Skeletal muscle satellite cell (primary cell): Measurements from ENCODE around the gene APBB1IP.

Source experiments
- H3K27me3 ChIP-seq: 2 replicates; pipeline ENCODE4 v1.7.0; 2013; ENCODE audit warnings: low read length; ENCODE audit not compliant: control insufficient read depth, insufficient read depth
- H3K36me3 ChIP-seq: 2 replicates; pipeline ENCODE4 v1.7.0; 2013; ENCODE audit warnings: mild to moderate bottlenecking, control low read depth, low read length; ENCODE audit not compliant: insufficient read depth
- H3K4me1 ChIP-seq: 2 replicates; pipeline ENCODE4 v1.7.0; 2013; ENCODE audit warnings: low read length; ENCODE audit not compliant: control insufficient read depth, insufficient read depth
- H3K4me2 ChIP-seq: 2 replicates; pipeline ENCODE4 v1.7.0; 2013; ENCODE audit warnings: mild to moderate bottlenecking, low read length
- H3K4me3 ChIP-seq: 2 replicates; pipeline ENCODE4 v1.7.0; 2013; ENCODE audit warnings: low read length
- H3K9ac ChIP-seq: 2 replicates; pipeline ENCODE4 v1.7.0; 2013; ENCODE audit warnings: mild to moderate bottlenecking, low read depth, low read length, moderate library complexity
- H3K9me3 ChIP-seq: replicated peaks from 2 replicates; pipeline ENCODE4 v1.7.0; 2013; ENCODE audit warnings: mild to moderate bottlenecking, control low read depth, low read length

The APBB1IP gene

DNA sequence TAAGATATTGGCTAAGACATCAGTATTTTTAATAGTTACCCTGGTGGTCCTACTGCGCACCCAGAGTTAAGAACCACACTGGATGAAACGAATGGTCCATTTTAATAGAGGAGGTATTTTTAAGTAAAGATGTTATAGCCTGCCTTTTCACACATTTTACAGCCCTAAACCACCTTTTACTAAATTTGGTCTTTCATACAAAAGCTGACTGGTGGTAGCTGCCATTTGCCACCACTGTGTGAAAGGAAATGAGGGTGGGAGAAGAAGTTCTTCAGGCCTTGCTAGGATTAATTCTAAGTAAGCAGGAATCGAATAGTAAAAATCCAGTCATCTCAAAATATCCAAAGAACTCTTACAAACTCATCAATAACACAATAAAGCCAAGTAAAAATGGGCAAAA is 15.2 kb upstream of the APBB1IP start:
- no peak overlapping the region for H3K4me2 ChIP-seq
- no peak overlapping the region for H3K4me3 ChIP-seq
- H3K36me3 ChIP-seq: no peaks in the 10 kb centered on the region

DNA sequence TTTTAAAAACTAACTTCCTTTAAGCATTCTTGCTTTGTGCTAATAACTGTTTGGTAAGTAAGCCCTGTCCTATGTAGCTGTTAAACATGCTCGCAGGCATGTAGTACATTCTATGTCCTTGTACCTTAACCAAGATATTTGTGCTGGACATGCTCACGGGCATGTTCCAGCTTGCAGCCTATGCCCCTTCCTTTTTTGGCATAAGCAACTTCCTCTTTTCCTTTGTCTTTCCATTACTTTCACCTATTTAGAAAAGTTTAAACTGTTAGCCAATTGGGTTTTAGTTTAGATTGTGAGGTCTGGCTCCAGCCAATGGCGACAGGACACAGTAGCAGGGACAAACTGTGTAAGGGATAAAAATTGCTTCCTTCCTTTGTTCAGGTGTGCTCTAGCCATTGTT is 14.4 kb upstream of the APBB1IP start:
- no peak overlapping the region for H3K4me2 ChIP-seq
- H3K9me3 ChIP-seq: no peaks in the 10 kb centered on the region
- no peaks in the 10 kb centered on the region for H3K27me3 ChIP-seq
- H3K36me3 ChIP-seq: no peaks in the 10 kb centered on the region
- H3K4me1 ChIP-seq: no peaks in the 10 kb centered on the region
- no peak overlapping the region for H3K9ac ChIP-seq
- H3K4me3 ChIP-seq: no peak overlapping the region

More for the DNA sequence above, 15.2 kb upstream of the APBB1IP start:
- Histone ChIP-seq H3K9ac (no peak overlapping the region), H3K27me3 (no peaks in the 10 kb centered on the region), H3K9me3 (no peaks in the 10 kb centered on the region), H3K4me1 (no peaks in the 10 kb centered on the region)

DNA sequence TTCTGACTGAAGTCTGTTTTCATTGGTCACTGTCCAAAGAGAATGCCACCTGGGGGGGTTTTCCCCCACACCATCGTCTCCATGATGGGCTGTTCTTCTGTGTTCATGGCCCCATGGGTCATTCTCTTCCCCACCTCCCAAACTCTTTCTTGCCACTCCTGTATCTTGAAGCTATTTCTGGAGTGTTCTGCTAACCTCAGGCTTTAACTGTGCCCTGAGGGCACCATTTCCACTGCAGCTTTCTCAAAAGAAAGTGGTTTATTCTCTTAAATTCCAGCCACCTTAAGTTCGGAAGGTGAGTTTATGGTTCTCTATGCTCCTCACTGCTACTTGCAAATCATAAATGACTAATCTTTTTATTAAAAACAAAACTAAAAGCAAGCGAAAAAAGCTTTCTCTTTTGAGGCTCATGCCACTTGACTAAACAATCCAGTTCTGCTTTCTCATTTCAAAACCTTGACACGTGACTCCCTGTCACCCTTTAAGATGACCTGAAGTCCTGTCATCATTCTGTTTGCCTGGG is 7.4 kb upstream of the APBB1IP start:
- Histone ChIP-seq H3K27me3 (no peaks in the 10 kb centered on the region), H3K9ac (no peak overlapping the region), H3K36me3 (no peaks in the 10 kb centered on the region), H3K4me1 (no peaks in the 10 kb centered on the region), H3K9me3 (no peaks in the 10 kb centered on the region), H3K4me2 (no peak overlapping the region), H3K4me3 (no peak overlapping the region)

GRCh38 chr10:26432938-26433337 is 5.2 kb upstream of the APBB1IP start:
- H3K9ac ChIP-seq: no peak overlapping the region
- H3K4me3 ChIP-seq: no peak overlapping the region
- H3K4me2 ChIP-seq: no peak overlapping the region
- H3K4me1 ChIP-seq: no peaks in the 10 kb centered on the region
- no peaks in the 10 kb centered on the region for H3K9me3 ChIP-seq
- no peaks in the 10 kb centered on the region for H3K27me3 ChIP-seq
- no peaks in the 10 kb centered on the region for H3K36me3 ChIP-seq

DNA sequence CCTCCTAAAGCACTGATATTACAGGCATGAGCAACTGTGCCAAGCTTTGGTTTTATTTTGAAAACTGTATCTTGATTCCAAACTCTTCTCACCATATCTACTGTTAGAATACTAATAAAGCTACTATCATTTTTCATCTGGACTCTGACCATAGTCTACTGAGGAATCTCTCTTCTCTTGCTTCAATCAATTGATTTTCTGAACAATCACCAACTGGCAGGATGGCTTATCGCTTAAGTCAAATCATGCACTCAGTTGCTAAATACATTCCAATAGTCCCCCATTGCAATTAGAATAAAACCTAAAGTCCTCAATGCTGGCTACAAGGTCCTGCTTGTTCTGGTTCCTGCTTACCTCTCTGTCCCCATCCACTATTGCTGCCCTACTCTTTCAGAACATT is 2.3 kb upstream of the APBB1IP start:
- no peaks in the 10 kb centered on the region for H3K27me3 ChIP-seq
- no peaks in the 10 kb centered on the region for H3K36me3 ChIP-seq
- H3K9ac ChIP-seq: no peak overlapping the region
- no peaks in the 10 kb centered on the region for H3K9me3 ChIP-seq
- no peaks in the 10 kb centered on the region for H3K4me1 ChIP-seq
- H3K4me2 ChIP-seq: no peak overlapping the region
- H3K4me3 ChIP-seq: no peak overlapping the region

DNA sequence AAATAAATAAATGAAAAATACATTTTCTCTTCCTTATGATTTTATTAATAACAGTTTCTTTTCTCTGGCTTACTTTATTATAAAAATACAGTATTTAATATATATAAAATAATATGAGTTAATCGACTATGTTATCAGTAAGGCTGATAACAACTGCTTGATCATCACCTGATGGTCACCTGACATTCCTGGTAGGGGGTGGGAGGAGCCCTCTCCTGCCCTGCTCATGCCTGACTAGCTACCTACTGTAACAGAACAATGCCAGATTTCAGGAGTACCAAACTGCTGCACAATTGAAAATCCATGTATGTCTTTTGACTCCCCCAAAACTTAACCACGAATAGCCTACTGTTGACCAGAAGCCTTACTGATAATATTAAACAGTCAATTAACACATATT is 1.3 kb upstream of the APBB1IP start:
- H3K9ac ChIP-seq: no peak overlapping the region
- H3K4me1 ChIP-seq: no peaks in the 10 kb centered on the region
- H3K36me3 ChIP-seq: no peaks in the 10 kb centered on the region
- H3K9me3 ChIP-seq: no peaks in the 10 kb centered on the region
- H3K4me2 ChIP-seq: no peak overlapping the region
- H3K27me3 ChIP-seq: no peaks in the 10 kb centered on the region
- no peak overlapping the region for H3K4me3 ChIP-seq

GRCh38 chr10:26438534-26439341 is 597 bp downstream of the APBB1IP start:
- Histone ChIP-seq H3K4me1 (no peaks in the 10 kb centered on the region), H3K9ac (no peak overlapping the region), H3K27me3 (no peaks in the 10 kb centered on the region), H3K36me3 (no peaks in the 10 kb centered on the region), H3K9me3 (no peaks in the 10 kb centered on the region), H3K4me2 (no peak overlapping the region), H3K4me3 (no peak overlapping the region)

DNA sequence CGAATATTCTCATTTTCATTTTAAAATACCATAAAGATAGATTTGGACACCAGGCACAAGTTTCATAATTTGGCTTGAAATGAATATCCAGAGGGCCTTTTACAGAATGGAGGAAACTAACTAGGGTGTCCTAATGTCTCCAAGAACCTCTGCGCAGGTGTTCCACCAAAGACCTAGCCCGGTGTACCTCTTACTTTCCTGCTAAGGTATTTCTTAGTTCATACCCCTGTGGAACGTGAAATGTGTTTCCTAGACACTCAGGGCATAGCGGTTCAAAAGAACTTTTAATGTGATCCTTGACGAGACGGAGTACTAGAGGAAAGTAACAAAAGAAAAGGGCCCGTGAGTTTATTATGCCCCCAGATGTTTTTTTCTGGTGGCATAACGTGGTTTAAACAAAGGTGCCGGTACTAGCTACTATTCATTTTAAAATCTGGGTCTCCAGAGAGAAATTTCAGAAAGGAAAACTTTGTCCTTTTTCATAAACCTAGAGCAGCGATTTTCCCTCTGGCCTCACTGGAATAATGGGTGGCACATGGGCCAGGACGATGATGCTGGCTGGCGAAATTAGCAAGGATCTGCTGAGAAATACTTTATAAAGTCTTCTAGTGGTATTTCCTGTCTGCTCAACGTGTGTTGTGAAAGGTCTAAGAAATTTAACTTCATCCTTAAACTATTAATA is 1.4 kb downstream of the APBB1IP start:
- no peak overlapping the region for H3K9ac ChIP-seq
- H3K4me3 ChIP-seq: no peak overlapping the region
- no peak overlapping the region for H3K4me2 ChIP-seq
- no peaks in the 10 kb centered on the region for H3K27me3 ChIP-seq
- no peaks in the 10 kb centered on the region for H3K36me3 ChIP-seq
- H3K9me3 ChIP-seq: no peaks in the 10 kb centered on the region
- no peaks in the 10 kb centered on the region for H3K4me1 ChIP-seq

GRCh38 chr10:26440088-26440470 is 1.9 kb downstream of the APBB1IP start:
- Histone ChIP-seq H3K4me3 (no peak overlapping the region), H3K36me3 (no peaks in the 10 kb centered on the region), H3K9me3 (no peaks in the 10 kb centered on the region), H3K4me2 (no peak overlapping the region), H3K9ac (no peak overlapping the region), H3K27me3 (no peaks in the 10 kb centered on the region), H3K4me1 (no peaks in the 10 kb centered on the region)

DNA sequence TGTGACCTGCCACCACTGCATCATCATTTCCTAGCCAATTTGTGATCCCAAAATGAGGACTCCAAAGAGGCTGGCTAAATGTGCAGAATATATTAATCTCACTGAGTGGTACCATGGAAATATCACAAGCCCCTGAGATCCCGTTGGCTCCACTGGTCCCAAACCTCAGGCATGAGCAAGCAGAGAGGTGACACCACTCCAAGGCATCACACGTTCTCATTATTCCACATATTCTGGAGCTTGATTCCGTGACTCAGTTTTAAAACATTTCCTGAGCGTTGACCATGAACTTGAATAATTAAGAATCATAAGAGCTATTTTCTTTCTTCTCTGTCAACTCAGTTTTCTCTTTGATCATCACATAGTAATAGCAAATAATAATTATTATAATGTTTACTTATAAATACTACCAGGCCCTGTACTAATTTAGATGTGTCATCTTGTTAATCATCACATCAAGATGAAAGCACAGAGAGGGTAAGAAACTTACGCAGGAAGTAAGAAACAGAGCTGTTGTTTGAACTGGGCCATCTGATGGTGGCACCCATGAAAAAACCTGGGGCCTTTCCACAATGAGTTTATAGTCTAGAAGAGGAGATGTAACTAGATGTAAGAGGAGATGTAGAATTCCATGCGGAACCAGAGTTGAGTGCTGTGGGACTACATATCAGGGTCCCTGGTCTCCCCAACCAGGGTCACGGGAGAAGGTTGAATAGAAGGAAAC is 3.5 kb downstream of the APBB1IP start:
- Histone ChIP-seq H3K4me2 (no peak overlapping the region), H3K9ac (no peak overlapping the region), H3K4me3 (no peak overlapping the region), H3K36me3 (no peaks in the 10 kb centered on the region), H3K9me3 (no peaks in the 10 kb centered on the region), H3K4me1 (no peaks in the 10 kb centered on the region), H3K27me3 (no peaks in the 10 kb centered on the region)

GRCh38 chr10:26445411-26446031 is 7.4 kb downstream of the APBB1IP start:
- Histone ChIP-seq H3K4me2 (no peak overlapping the region), H3K36me3 (no peaks in the 10 kb centered on the region), H3K9ac (no peak overlapping the region), H3K27me3 (no peaks in the 10 kb centered on the region), H3K4me3 (no peak overlapping the region), H3K4me1 (no peaks in the 10 kb centered on the region), H3K9me3 (peaks cover 9% of the 10 kb centered on the region)
